ENCODE data around the gene CHST8.

- TF ChIP-seq CTCF (conservative IDR thresholded peaks at IDR 0.05; ENCODE audit: low read length), result no peak
- TF ChIP-seq EZH2phosphoT487 (IDR thresholded peaks at IDR 0.05; ENCODE audit: borderline replicate concordance), result no peak
Measured at GRCh38 chr19:33640773-33641172, 19.0 kb downstream of the CHST8 start.

Measured in Loucy (cell line).